ENCODE measurements around the gene GCN1. TPM values are rescaled to one million over a fixed set of nuclear protein-coding genes. Genes with fewer than 3 reads are reported as not detected.
A peak's percentile ranks its signal among the peaks of the same experiment; 100 is the strongest.

GCN1 gene
- total RNA-seq, 4 donors from 2014 or later: 39.5 to 117 (median 63.7) TPM

GRCh38 chr12:120223458-120224303 lies 29.2 kb upstream of the GCN1 start:
- no peaks in the 10 kb centered on the region for H3K9me3 ChIP-seq
- peaks cover 26 to 71% (median 43%) of the 10 kb centered on the region in 3 donors for H3K36me3 ChIP-seq
- H3K4me1 ChIP-seq: peaks cover 26 to 50% (median 40%) of the 10 kb centered on the region in 3 donors
- 64 to 74% methylated on average over 5 to 7 of the region's 19 CpGs for WGBS, 2 donors
- H3K27ac ChIP-seq: peak overlapping the region in 3 of 4 donors; percentile 65 to 79 (median 73)
- intact Hi-C loops (cut with DNase I): no loop called here
- no peaks in the 10 kb centered on the region for H3K27me3 ChIP-seq
- TF ChIP-seq CTCF (IDR thresholded peaks at IDR 0.05) (no peak), POLR2A (IDR thresholded peaks at IDR 0.05) (no peak)
- H3K4me3 ChIP-seq: peak overlapping the region in 2 of 4 donors; percentile 35 to 40
- DNase-seq: no peak

- TF ChIP-seq CTCF (IDR thresholded peaks at IDR 0.05) (no peak), POLR2A (IDR thresholded peaks at IDR 0.05) (no peak)
- no peak overlapping the region for H3K4me3 ChIP-seq
- DNase-seq: no peak
- peaks cover 17 to 37% (median 31%) of the 10 kb centered on the region in 3 donors for H3K4me1 ChIP-seq
- WGBS, 2 donors: 92 to 100% methylated on average over 1 to 2 of the region's 12 CpGs
- H3K9me3 ChIP-seq: no peaks in the 10 kb centered on the region
- intact Hi-C loops (cut with DNase I): no loop called here
- peaks cover 26 to 80% (median 50%) of the 10 kb centered on the region in 3 donors for H3K36me3 ChIP-seq
- no peak overlapping the region for H3K27ac ChIP-seq
- H3K27me3 ChIP-seq: no peaks in the 10 kb centered on the region
Observed at GRCh38 chr12:120222288-120222832, 27.8 kb upstream of the GCN1 start.

GRCh38 chr12:120221576-120221900 lies 27.0 kb upstream of the GCN1 start:
- no peaks in the 10 kb centered on the region for H3K27me3 ChIP-seq
- no peak overlapping the region for H3K27ac ChIP-seq
- intact Hi-C loops (cut with DNase I): no loop called here
- no peak overlapping the region for H3K4me3 ChIP-seq
- DNase-seq: no peak
- H3K9me3 ChIP-seq: no peaks in the 10 kb centered on the region
- peaks cover 17 to 30% (median 30%) of the 10 kb centered on the region in 3 donors for H3K4me1 ChIP-seq
- WGBS, 2 donors: 94% methylated on average over 9 of the region's 13 CpGs; no CpG with 5 or more reads in 1 of the 2 donors
- peaks cover 26 to 82% (median 50%) of the 10 kb centered on the region in 3 donors for H3K36me3 ChIP-seq
- no peak for TF ChIP-seq POLR2A (IDR thresholded peaks at IDR 0.05)
- TF ChIP-seq CTCF (IDR thresholded peaks at IDR 0.05): no peak

GRCh38 chr12:120220838-120221575 lies 26.5 kb upstream of the GCN1 start:
- Histone ChIP-seq H3K4me1 (peaks cover 13 to 24% (median 24%) of the 10 kb centered on the region in 3 donors), H3K9me3 (no peaks in the 10 kb centered on the region), H3K4me3 (no peak overlapping the region), H3K27ac (no peak overlapping the region), H3K27me3 (no peaks in the 10 kb centered on the region), H3K36me3 (peaks cover 26 to 82% (median 50%) of the 10 kb centered on the region in 3 donors)
- DNase-seq: no peak
- TF ChIP-seq CTCF (IDR thresholded peaks at IDR 0.05) (no peak), POLR2A (IDR thresholded peaks at IDR 0.05) (no peak)
- 60 to 74% methylated on average over 5 to 8 of the region's 10 CpGs for WGBS, 2 donors
- intact Hi-C loops (cut with DNase I): no loop called here
